Hepatocyte (in vitro differentiated cells): ENCODE data around the gene MACF1. TPM values are rescaled to one million over a fixed set of nuclear protein-coding genes. Genes with fewer than 3 reads are reported as not detected.
A peak's percentile ranks its signal among the peaks of the same experiment; 100 is the strongest.
"Not testable (repeated sequence)": the region's sequence is repeated elsewhere in the genome, so short reads cannot be mapped to it uniquely, and the experiment has no call there.

ENCODE experiments used
- DNase-seq: peaks from one replicate; pipeline ENCODE4 v3.0.0-alpha.2; 2016; ENCODE audit warnings: low spot score
- H2AFZ ChIP-seq: fragments of 200-600 bp; sonication (generic); 2 replicates; pipeline ENCODE4 v1.6.0; 2016; ENCODE audit warnings: antibody characterized with exemption, mild to moderate bottlenecking
- H3K27ac ChIP-seq: fragments of 200-600 bp; sonication (generic); 2 replicates; pipeline ENCODE4 v1.5.1; 2016; ENCODE audit warnings: mild to moderate bottlenecking
- H3K27me3 ChIP-seq: fragments of 200-600 bp; sonication (generic); 2 replicates; pipeline ENCODE4 v1.6.1; 2016
- H3K36me3 ChIP-seq: fragments of 200-600 bp; sonication (generic); replicated peaks from 2 replicates; pipeline ENCODE4 v1.5.1; 2016; ENCODE audit warnings: low read depth; ENCODE audit not compliant: insufficient read depth
- H3K4me1 ChIP-seq: fragments of 200-600 bp; sonication (generic); 2 replicates; pipeline ENCODE4 v1.5.1; 2016; ENCODE audit warnings: mild to moderate bottlenecking, moderate library complexity; ENCODE audit not compliant: insufficient read depth
- H3K4me2 ChIP-seq: fragments of 200-600 bp; sonication (generic); 2 replicates; pipeline ENCODE4 v1.6.0; 2016
- H3K4me3 ChIP-seq: fragments of 200-600 bp; sonication (generic); 2 replicates; pipeline ENCODE4 v1.5.1; 2016; ENCODE audit warnings: mild to moderate bottlenecking
- H3K79me2 ChIP-seq: fragments of 200-600 bp; sonication (generic); 2 replicates; pipeline ENCODE4 v1.6.0; 2017; ENCODE audit warnings: mild to moderate bottlenecking
- H3K9me2 ChIP-seq: fragments of 200-600 bp; sonication (generic); replicated peaks from 2 replicates; pipeline ENCODE4 v1.6.0; 2017; ENCODE audit warnings: mild to moderate bottlenecking; ENCODE audit not compliant: insufficient read depth
- H3K9me3 ChIP-seq: fragments of 200-600 bp; sonication (generic); 2 replicates; pipeline ENCODE4 v1.5.1; 2016; ENCODE audit warnings: low read depth, mild to moderate bottlenecking
- H4K20me1 ChIP-seq: fragments of 200-600 bp; sonication (generic); 2 replicates; pipeline ENCODE4 v1.6.0; 2016; ENCODE audit warnings: mild to moderate bottlenecking; ENCODE audit not compliant: insufficient read depth, poor library complexity, severe bottlenecking
- EZH2 ChIP-seq: fragments of 200-600 bp; sonication (generic); IDR thresholded peaks from 2 replicates; pipeline ENCODE4 v1.6.1; 2016; ENCODE audit warnings: antibody characterized with exemption, mild to moderate bottlenecking, borderline replicate concordance
- EZH2phosphoT487 ChIP-seq: fragments of 200-600 bp; sonication (generic); IDR thresholded peaks from one replicate; pipeline ENCODE4 v1.6.1; 2018; ENCODE audit warnings: antibody characterized with exemption, mild to moderate bottlenecking, low read depth, moderate library complexity; ENCODE audit not compliant: unreplicated experiment, severe bottlenecking
- WGBS: methylation state at CpG from one replicate; pipeline ENCODE4 v1.1.6; 2016; ENCODE audit warnings: low lambda C conversion rate; ENCODE audit errors: missing lambda C conversion rate; 5-methylcytosine and 5-hydroxymethylcytosine counted together
- polyA plus RNA-seq: library from polyadenylated mRNA; unstranded; fragments of >200 nt; fragmentation: Nextera tagmentation; extraction: Ambion mirVana; gene quantifications from 2 replicates; pipeline ENCODE4 v1.2.1, GENCODE V29; 2016
- total RNA-seq: library from RNA; depleted of rRNA; stranded (reverse); fragments of >200 nt; gene quantifications from 2 replicates; pipeline ENCODE4 v1.2.3, GENCODE V29; 2014
- TF ChIP-seq, protein P1 (sequence below): fragments of 200-600 bp; sonication (generic); IDR thresholded peaks from 2 replicates; pipeline ENCODE4 v1.5.1; 2016; ENCODE audit warnings: antibody characterized with exemption, mild to moderate bottlenecking; ENCODE audit not compliant: poor library complexity

The MACF1 gene
- total and polyA plus RNA-seq, 2 experiments from 2014 or later, result 47.1 to 136 TPM

DNA sequence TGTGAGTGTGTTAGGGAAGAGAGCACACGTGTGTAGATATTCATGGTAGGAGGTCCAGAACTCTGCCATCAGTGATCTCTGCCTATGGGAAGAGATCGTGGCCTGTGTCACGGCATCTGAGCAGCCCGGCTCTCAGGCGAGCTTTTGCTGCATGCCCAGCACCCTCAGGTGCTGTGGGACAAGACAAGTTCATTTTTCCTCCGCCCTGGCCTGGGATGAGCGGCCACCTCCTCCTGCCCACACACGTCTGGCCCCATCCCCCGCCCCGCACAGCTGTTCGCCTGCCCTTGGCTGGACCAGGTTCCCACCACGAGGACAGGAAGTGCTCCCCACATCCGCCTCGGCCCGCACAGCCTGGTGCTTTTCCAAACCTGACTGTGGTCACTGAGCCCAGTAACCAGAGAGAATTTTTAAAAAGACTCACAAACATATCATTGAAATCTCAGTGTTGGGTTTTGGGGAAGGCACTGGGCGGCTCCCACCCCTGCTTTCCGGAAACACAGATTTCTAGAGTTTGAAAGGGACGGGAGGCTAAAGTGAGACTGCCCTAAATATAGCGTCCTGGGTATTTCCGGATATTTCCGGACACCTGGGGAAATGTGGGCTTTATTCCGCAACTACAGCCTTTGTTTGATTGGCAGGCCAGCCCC lies 305.0 kb downstream of the MACF1 start:
- Histone ChIP-seq H3K79me2 (no peaks in the 10 kb centered on the region), H3K27me3 (no peaks in the 10 kb centered on the region), H2AFZ (no peak overlapping the region), H3K4me2 (no peak overlapping the region), H4K20me1 (no peaks in the 10 kb centered on the region), H3K36me3 (no peaks in the 10 kb centered on the region), H3K9me3 (no peaks in the 10 kb centered on the region), H3K27ac (no peak overlapping the region), H3K9me2 (no peaks in the 10 kb centered on the region), H3K4me1 (no peaks in the 10 kb centered on the region), H3K4me3 (no peak overlapping the region)
- TF ChIP-seq, protein P1, sequence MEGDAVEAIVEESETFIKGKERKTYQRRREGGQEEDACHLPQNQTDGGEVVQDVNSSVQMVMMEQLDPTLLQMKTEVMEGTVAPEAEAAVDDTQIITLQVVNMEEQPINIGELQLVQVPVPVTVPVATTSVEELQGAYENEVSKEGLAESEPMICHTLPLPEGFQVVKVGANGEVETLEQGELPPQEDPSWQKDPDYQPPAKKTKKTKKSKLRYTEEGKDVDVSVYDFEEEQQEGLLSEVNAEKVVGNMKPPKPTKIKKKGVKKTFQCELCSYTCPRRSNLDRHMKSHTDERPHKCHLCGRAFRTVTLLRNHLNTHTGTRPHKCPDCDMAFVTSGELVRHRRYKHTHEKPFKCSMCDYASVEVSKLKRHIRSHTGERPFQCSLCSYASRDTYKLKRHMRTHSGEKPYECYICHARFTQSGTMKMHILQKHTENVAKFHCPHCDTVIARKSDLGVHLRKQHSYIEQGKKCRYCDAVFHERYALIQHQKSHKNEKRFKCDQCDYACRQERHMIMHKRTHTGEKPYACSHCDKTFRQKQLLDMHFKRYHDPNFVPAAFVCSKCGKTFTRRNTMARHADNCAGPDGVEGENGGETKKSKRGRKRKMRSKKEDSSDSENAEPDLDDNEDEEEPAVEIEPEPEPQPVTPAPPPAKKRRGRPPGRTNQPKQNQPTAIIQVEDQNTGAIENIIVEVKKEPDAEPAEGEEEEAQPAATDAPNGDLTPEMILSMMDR, result no peak
- TF ChIP-seq EZH2phosphoT487 (no peak), EZH2 (no peak)
- 87% methylated on average over 22 of the region's 22 CpGs for WGBS
- no peak for DNase-seq

DNA sequence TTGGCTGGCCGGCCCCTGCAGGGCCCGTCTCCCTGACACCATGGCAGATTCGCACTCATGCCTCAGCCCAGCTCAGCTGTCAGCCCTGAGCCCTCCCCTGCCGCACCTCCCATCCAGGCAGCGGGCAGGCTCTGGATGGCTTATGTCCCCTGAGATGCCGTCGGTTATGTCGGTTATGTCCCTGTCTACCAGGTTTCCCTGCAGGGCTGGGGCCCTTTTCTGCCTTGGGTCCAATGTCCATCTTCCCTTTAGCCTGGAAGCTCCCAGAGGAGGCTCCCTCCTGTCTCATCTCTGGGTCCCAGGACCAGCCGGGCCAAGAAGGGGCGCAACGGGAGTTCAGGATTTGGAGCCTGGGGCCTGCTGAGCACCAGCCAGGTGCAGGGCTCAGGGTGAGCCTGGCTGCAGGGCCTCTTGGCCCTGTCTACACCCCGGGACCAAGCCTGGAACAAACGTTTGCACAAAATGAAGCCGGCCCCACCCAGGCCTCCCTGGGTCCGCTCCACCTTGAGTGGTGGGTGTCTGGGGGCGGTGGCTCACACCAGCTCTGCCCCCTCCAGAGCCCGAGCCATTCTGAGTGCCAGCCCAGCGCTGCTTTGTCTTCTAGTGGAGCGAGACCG lies 306.2 kb downstream of the MACF1 start:
- H3K79me2 ChIP-seq, H3K27ac ChIP-seq, H3K4me3 ChIP-seq, H3K9me2 ChIP-seq, H3K4me2 ChIP-seq, H3K27me3 ChIP-seq, H3K9me3 ChIP-seq, H3K4me1 ChIP-seq, H3K36me3 ChIP-seq, H4K20me1 ChIP-seq, H2AFZ ChIP-seq, DNase-seq: not testable (repeated sequence)
- WGBS, result 86% methylated on average over 15 of the region's 20 CpGs

DNA sequence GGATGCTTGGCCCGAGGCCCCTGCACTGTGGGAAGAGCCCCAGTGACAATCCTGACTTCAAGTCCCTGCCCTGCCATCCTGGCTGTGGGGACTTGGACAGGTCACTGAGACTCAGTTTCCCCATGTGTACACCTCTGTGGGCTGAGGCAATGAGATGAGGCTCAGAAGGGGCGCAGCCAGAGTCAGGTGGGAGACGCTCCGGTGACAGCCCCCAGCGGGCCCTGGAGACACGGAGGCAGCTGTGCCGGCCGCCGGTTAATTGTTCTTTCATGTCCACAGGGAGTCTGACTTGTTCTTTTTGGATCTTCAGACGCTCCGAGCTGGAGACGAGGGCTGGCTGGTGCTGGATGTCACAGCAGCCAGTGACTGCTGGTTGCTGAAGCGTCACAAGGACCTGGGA lies 307.0 kb downstream of the MACF1 start:
- H3K4me3 ChIP-seq, H3K4me2 ChIP-seq, H3K9me2 ChIP-seq, H3K27me3 ChIP-seq, DNase-seq, H3K9me3 ChIP-seq, H3K36me3 ChIP-seq, H3K27ac ChIP-seq, H4K20me1 ChIP-seq, H3K4me1 ChIP-seq, H3K79me2 ChIP-seq, H2AFZ ChIP-seq: not testable (repeated sequence)
- 83% methylated on average over 7 of the region's 13 CpGs for WGBS

DNA sequence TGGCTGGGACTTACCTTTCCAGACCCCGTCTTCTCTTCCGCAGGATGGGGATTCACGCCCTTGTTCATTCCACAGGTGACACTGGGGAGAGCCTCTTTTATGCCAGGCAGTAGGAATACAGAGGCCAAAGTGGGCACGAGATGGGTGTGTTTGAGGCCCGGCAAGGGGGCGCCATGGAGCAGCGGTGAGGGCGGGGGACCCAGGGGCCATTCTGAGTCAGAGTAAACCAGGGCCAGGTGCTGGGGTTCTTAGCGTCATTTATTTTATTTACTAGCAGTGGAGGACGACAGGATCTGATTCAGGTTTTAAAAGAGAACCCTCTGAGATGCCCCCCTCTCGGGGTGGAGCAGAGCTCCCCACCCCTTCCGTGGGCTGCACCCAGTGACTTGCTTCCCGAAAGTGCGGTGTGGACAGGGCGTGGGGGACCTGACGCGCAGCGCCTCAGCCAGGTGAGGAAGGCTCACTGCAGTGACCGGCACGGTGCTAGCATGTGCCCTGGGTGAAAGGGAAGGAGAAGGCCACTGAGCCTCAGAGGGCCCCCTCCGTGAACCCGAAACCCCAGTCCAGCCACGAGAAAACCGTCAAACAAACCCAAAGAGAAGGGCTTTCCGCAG lies 307.8 kb downstream of the MACF1 start:
- not testable (repeated sequence) for H3K27me3 ChIP-seq, DNase-seq, H3K79me2 ChIP-seq, H3K36me3 ChIP-seq, H3K4me3 ChIP-seq, H3K9me3 ChIP-seq, H2AFZ ChIP-seq, H3K4me2 ChIP-seq, H3K9me2 ChIP-seq, H3K4me1 ChIP-seq, H4K20me1 ChIP-seq, H3K27ac ChIP-seq
- 45% methylated on average over 5 of the region's 25 CpGs for WGBS

DNA sequence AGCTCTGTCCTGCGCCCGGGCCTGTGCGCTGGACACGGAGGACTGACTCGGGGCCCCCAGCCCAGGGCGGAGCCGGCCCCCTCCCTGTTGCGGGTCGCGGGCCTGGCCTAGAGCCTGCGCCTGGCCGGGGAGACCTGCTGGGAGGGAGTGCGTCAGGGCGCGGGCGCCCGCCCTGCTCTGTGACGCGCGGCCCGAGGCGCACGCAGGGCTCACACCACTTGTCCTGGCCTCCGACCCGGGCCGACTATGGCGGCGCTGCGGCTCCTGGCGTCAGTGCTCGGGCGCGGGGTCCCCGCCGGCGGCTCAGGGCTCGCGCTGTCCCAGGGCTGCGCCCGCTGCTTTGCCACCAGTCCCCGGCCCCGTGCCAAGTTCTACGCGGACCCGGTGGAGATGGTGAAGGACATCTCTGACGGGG lies 310.2 kb downstream of the MACF1 start:
- WGBS, result 4% methylated on average over 27 of the region's 46 CpGs
- H3K9me2 ChIP-seq, H2AFZ ChIP-seq, H4K20me1 ChIP-seq, H3K4me3 ChIP-seq, H3K4me1 ChIP-seq, DNase-seq, H3K9me3 ChIP-seq, H3K36me3 ChIP-seq, H3K27ac ChIP-seq, H3K79me2 ChIP-seq, H3K27me3 ChIP-seq: not testable (repeated sequence)
- peak overlapping the region; percentile 75 for H3K4me2 ChIP-seq

DNA sequence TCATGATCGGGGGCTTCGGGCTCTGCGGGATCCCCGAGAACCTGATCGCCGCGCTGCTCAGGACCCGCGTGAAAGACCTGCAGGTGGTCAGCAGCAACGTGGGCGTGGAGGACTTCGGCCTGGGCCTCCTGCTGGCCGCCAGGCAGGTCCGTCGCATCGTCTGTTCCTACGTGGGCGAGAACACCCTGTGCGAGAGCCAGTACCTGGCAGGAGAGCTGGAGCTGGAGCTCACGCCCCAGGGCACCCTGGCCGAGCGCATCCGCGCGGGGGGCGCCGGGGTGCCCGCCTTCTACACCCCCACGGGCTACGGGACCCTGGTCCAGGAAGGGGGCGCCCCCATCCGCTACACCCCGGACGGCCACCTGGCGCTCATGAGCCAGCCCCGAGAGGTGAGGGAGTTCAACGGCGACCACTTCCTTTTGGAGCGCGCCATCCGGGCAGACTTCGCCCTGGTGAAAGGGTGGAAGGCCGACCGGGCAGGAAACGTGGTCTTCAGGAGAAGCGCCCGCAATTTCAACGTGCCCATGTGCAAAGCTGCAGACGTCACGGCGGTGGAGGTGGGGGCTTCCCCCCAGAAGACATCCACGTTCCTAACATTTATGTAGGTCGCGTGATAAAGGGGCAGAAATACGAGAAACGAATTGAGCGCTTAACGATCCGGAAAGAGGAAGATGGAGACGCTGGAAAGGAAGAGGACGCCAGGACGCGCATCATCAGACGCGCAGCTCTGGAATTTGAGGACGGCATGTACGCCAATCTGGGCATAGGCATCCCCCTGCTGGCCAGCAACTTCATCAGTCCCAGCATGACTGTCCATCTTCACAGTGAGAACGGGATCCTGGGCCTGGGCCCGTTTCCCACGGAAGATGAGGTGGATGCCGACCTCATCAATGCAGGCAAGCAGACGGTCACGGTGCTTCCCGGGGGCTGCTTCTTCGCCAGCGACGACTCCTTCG lies 310.9 kb downstream of the MACF1 start:
- not testable (repeated sequence) for H2AFZ ChIP-seq, DNase-seq, H3K27me3 ChIP-seq, H3K4me3 ChIP-seq, H3K9me2 ChIP-seq, H3K79me2 ChIP-seq, H3K9me3 ChIP-seq, H4K20me1 ChIP-seq, H3K4me1 ChIP-seq, H3K36me3 ChIP-seq, H3K27ac ChIP-seq
- peak overlapping the region; percentile 75 for H3K4me2 ChIP-seq
- 12% methylated on average over 14 of the region's 78 CpGs for whole genome bisulfite sequencing

DNA sequence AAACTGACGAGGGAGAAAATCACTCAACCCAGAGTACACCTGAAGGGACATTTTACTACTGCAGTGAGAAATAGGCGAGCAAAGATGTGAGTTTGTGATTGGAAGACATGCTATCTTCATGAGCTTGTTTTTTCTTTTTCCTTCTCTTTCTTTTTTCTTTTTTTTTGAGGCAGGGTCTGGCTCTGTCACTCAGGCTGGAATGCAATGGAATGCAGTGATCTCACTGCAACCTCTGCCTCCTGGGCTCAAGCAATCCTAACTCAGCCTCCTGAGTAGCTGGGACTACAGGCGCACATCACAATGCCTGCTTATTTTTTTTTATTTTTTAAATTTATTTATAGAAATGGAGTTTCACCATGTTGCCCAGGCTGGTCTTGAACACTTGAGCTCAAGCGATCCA lies 312.3 kb downstream of the MACF1 start:
- not testable (repeated sequence) for H3K4me1 ChIP-seq, H3K9me3 ChIP-seq, H4K20me1 ChIP-seq, H2AFZ ChIP-seq, H3K4me2 ChIP-seq, H3K9me2 ChIP-seq, H3K36me3 ChIP-seq, H3K27ac ChIP-seq, DNase-seq, H3K4me3 ChIP-seq, H3K79me2 ChIP-seq, H3K27me3 ChIP-seq
- 71% methylated on average over 4 of the region's 4 CpGs for WGBS
